HG03520 (cell line): ENCODE results near the gene TMPRSS11B.
"Not testable (repeated sequence)": the region's sequence is repeated elsewhere in the genome, so short reads cannot be mapped to it uniquely, and the experiment has no call there.

Source experiments
- ATAC-seq: cut with Tn5 transposase; IDR thresholded peaks from one replicate; pipeline ENCODE4 v1.9.1; 2021; ENCODE audit warnings: mild to moderate bottlenecking, moderate library complexity; ENCODE audit not compliant: unreplicated experiment

Gene TMPRSS11B

GRCh38 chr4:68245594-68245993, at the start of gene TMPRSS11B:
TMPRSS11B (minus strand) TSS chr4:68245694; CDS start chr4:68245558, 136 bp downstream.
- no peak for ATAC-seq

- ATAC-seq, result no peak
Observed at GRCh38 chr4:68291256-68291655, 45.8 kb upstream of the TMPRSS11B start.

- no peak for ATAC-seq
Observed at GRCh38 chr4:68288393-68288740, 42.9 kb upstream of the TMPRSS11B start.

- ATAC-seq, result no peak
Observed at GRCh38 chr4:68287704-68288392, 42.4 kb upstream of the TMPRSS11B start.

- no peak for ATAC-seq
Observed at GRCh38 chr4:68283714-68284113, 38.2 kb upstream of the TMPRSS11B start.

GRCh38 chr4:68283095-68283494, 37.6 kb upstream of the TMPRSS11B start:
- ATAC-seq, result no peak

GRCh38 chr4:68281796-68282740, 36.6 kb upstream of the TMPRSS11B start:
- ATAC-seq, result not testable (repeated sequence)

GRCh38 chr4:68278029-68278428, 32.5 kb upstream of the TMPRSS11B start:
- ATAC-seq, result no peak

GRCh38 chr4:68277627-68278026, 32.1 kb upstream of the TMPRSS11B start:
- no peak for ATAC-seq

GRCh38 chr4:68272860-68273259, 27.4 kb upstream of the TMPRSS11B start:
- peak; percentile 54 for ATAC-seq

- ATAC-seq, result peak; percentile 38
Observed at GRCh38 chr4:68272380-68272779, 26.9 kb upstream of the TMPRSS11B start.

- peak; percentile 69 for ATAC-seq
Observed at GRCh38 chr4:68271851-68272357, 26.4 kb upstream of the TMPRSS11B start.

- no peak for ATAC-seq
Observed at GRCh38 chr4:68267433-68267944, 22.0 kb upstream of the TMPRSS11B start.

GRCh38 chr4:68264875-68265565, 19.5 kb upstream of the TMPRSS11B start:
- ATAC-seq, result no peak

- no peak for ATAC-seq
Observed at GRCh38 chr4:68259191-68259590, 13.7 kb upstream of the TMPRSS11B start.

GRCh38 chr4:68257719-68258118, 12.2 kb upstream of the TMPRSS11B start:
- no peak for ATAC-seq

GRCh38 chr4:68256284-68256683, 10.8 kb upstream of the TMPRSS11B start:
- ATAC-seq, result no peak

GRCh38 chr4:68250151-68250930, 4.8 kb upstream of the TMPRSS11B start:
- ATAC-seq, result no peak

- ATAC-seq, result peak; percentile 90
Observed at GRCh38 chr4:68249434-68249833, 3.9 kb upstream of the TMPRSS11B start.

GRCh38 chr4:68240620-68241019, 4.9 kb downstream of the TMPRSS11B start:
- no peak for ATAC-seq
